Prostate gland (tissue), 1 donor: ENCODE results near the gene CDHR2.
A peak's percentile ranks its signal among the peaks of the same experiment; 100 is the strongest.

ENCODE experiments used
- POLR2A ChIP-seq: fragments of 450-650 bp; IDR thresholded peaks from one replicate; pipeline ENCODE4 v1.6.1; 2016; ENCODE audit warnings: antibody characterized with exemption, mild to moderate bottlenecking
- POLR2AphosphoS5 ChIP-seq: sonication (generic); formaldehyde crosslinking; IDR thresholded peaks from one replicate; pipeline ENCODE4 v1.6.1; 2017; ENCODE audit warnings: antibody characterized with exemption

DNA sequence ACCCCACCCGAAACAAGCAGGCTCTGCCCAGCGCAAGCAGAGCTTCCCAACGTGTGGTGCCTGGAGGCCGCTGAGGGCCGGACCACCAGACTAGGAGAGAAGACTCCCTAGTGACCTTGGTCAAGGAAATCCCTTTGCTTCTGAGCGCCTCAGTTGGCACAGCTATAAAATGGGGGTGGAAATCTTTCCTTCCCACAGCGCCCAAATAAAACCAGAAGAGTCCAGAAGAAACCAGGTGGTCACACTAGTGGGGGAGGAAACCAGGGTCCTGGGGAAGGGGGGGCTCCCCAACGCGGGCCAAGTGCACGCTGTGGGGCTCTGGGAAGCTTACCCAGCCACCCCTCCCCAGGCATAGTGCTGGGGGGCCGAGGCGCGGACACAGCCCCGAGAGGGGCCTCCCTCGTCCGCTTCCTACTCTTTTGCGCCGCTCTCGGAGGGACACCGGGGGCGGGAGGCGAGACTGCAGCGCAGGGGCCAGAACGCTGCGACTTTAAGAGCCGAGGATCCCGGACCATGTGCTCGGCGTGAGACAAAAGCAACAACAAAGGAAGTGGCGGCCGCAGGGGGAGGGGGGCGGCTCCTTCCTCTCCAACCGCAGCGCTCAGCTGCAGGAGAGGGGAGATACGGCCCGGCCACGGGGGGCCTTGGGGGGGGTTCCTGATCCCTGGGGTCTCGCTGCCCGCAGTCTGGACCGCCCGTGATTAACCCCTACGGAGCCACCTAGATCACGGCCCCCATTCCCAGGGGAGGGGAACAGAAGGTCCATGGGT is 12.8 kb upstream of the CDHR2 start:
- TF ChIP-seq POLR2AphosphoS5 (peak; percentile 50), POLR2A (peak; percentile 40)
